Activated T-cell treated with anti-CD3 and anti-CD28 coated beads for 48 hours (primary cell): ENCODE measurements around the gene FAM184B.
A peak's percentile ranks its signal among the peaks of the same experiment; 100 is the strongest.

Source experiments
- DNase-seq: peaks from one replicate; pipeline ENCODE4 v3.0.0-alpha.2; 2020; ENCODE audit warnings: low read depth

FAM184B gene

GRCh38 chr4:17781300-17782287 is at the start of gene FAM184B:
Gene FAM184B, minus strand, starts transcription at chr4:17781621. Its CDS starts 322 bp downstream, at chr4:17781299.
- DNase-seq: no peak

GRCh38 chr4:17823871-17824669 is 42.6 kb upstream of the FAM184B start:
- no peak for DNase-seq

- no peak for DNase-seq
These were observed 35.6 kb upstream of the FAM184B start for GRCh38 chr4:17817027-17817426.

GRCh38 chr4:17816142-17816541 is 34.7 kb upstream of the FAM184B start:
- DNase-seq: no peak

- DNase-seq: no peak
These were observed 32.7 kb upstream of the FAM184B start for GRCh38 chr4:17814140-17814539.

GRCh38 chr4:17812801-17813200 is 31.4 kb upstream of the FAM184B start:
- no peak for DNase-seq

GRCh38 chr4:17812125-17812524 is 30.7 kb upstream of the FAM184B start:
- DNase-seq: no peak

GRCh38 chr4:17811078-17811603 is 29.7 kb upstream of the FAM184B start:
- DNase-seq: peak; percentile 21

GRCh38 chr4:17810260-17811077 is 29.0 kb upstream of the FAM184B start, which contains the start of the genes DCAF16 and NCAPG:
Gene DCAF16, minus strand, starts transcription at chr4:17810757. Its CDS starts 6,616 bp downstream, at chr4:17804141.
Gene NCAPG, plus strand, starts transcription at chr4:17810979. Its CDS starts 99 bp downstream, at chr4:17811078.
- DNase-seq: peak; percentile 98

GRCh38 chr4:17809667-17810066 is 28.2 kb upstream of the FAM184B start:
- DNase-seq: no peak

- no peak for DNase-seq
These were observed 26.0 kb upstream of the FAM184B start for GRCh38 chr4:17807446-17807845.

- DNase-seq: no peak
These were observed 24.2 kb upstream of the FAM184B start for GRCh38 chr4:17805580-17806155.

- no peak for DNase-seq
These were observed 16.4 kb upstream of the FAM184B start for GRCh38 chr4:17797808-17798207.

- no peak for DNase-seq
These were observed 13.3 kb upstream of the FAM184B start for GRCh38 chr4:17794730-17795129.

GRCh38 chr4:17788956-17789355 is 7.5 kb upstream of the FAM184B start:
- no peak for DNase-seq

GRCh38 chr4:17787315-17787714 is 5.9 kb upstream of the FAM184B start:
- DNase-seq: no peak

GRCh38 chr4:17786567-17786966 is 5.1 kb upstream of the FAM184B start:
- DNase-seq: no peak

GRCh38 chr4:17785858-17786257 is 4.4 kb upstream of the FAM184B start:
- DNase-seq: no peak

GRCh38 chr4:17780501-17781299 is 721 bp downstream of the FAM184B start:
- DNase-seq: no peak

- no peak for DNase-seq
These were observed 3.0 kb downstream of the FAM184B start for GRCh38 chr4:17778431-17778830.
